ENCODE results near the gene AP1M1.

GRCh38 chr19:16257509-16258002 is 59.8 kb downstream of the AP1M1 start:
- TF ChIP-seq EZH2phosphoT487 (conservative IDR thresholded peaks at IDR 0.05; ENCODE audit: low read length), result no peak
- TF ChIP-seq, protein P1, sequence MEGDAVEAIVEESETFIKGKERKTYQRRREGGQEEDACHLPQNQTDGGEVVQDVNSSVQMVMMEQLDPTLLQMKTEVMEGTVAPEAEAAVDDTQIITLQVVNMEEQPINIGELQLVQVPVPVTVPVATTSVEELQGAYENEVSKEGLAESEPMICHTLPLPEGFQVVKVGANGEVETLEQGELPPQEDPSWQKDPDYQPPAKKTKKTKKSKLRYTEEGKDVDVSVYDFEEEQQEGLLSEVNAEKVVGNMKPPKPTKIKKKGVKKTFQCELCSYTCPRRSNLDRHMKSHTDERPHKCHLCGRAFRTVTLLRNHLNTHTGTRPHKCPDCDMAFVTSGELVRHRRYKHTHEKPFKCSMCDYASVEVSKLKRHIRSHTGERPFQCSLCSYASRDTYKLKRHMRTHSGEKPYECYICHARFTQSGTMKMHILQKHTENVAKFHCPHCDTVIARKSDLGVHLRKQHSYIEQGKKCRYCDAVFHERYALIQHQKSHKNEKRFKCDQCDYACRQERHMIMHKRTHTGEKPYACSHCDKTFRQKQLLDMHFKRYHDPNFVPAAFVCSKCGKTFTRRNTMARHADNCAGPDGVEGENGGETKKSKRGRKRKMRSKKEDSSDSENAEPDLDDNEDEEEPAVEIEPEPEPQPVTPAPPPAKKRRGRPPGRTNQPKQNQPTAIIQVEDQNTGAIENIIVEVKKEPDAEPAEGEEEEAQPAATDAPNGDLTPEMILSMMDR (IDR thresholded peaks at IDR 0.05; ENCODE audit: insufficient read depth, low read length, poor library complexity, severe bottlenecking), result no peak

Data from SU-DHL-6 (cell line).